NAMALWA (cell line): ENCODE measurements around the gene DNAJC4.
"Not testable (repeated sequence)": the region's sequence is repeated elsewhere in the genome, so short reads cannot be mapped to it uniquely, and the experiment has no call there.

ENCODE experiments used
- DNase-seq: peaks from one replicate; pipeline ENCODE4 v3.0.0-alpha.2; 2015; ENCODE audit warnings: low spot score

Gene DNAJC4

DNA sequence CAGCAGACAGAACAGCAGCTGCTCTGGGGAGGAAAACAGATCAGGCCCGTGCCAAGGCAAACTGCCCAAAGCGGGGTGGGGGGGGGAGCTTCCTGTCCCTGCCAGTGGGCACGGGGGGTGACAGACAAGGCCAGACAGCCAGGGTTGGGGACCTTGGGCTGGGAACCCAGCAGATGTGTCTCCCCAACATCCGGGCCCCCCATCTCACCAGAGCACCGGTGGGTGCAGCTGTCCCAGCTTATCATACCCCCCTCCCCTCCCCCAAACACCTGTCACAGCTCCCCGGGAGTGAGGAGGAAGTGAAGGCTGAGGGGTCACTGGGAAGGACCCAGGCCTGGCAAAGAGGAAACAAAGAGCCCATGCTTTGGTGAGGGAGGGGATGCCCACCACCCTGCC is 15.1 kb downstream of the DNAJC4 start:
- DNase-seq, result peak; percentile 58

DNA sequence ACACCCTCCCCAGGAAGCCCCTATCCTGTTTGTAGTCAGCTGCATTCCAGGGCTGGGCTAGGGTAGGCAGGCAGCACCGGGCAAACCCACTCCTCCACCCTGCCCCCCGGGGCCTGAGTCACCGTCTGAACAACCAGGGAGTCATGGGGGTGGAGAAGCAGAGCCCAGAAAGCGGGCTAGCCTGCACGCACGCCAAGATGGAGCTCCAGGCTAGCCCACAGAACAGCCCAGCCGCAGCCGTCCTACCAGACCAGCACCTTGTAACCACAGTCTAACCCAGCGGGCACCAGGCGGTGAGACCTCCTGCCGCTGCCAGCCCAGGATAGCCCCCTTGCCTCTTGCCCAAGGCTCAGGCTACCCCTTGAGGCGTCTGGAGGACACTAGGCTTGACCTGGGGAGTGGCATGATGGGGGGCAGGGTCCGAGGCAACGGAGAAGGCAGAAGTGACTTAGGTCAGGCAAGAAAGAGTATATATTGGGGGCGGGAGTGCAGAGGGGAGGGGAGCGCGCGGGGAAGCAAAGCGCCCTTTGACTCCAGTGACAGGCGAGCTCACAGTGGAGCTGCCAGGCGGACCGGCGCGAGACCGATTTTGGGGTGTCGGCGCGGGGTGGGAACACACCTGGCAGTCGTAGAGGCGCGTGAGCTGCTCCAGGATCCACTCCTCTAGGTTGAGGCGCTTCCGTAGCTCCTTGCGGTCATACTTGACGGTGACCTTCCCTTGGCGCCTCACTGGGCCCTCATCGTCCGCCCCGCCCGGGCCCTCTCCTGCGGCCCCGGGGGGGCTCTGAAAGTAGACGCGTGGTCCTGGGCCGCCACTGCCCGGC is 15.7 kb downstream of the DNAJC4 start:
- DNase-seq, result peak; percentile 77

DNA sequence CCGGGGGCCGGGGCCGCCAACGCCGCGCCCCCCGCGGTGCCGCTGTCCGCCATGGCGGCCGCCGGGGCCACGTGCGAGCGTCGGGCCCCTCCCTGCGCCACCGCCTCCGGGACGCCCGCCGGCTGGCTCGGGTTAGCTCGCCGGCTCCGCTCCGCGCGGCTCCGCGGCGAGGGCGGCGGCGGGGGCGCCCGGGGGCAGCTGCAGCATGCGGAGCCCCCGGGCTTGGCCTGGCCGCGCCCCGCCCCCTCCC is 16.2 kb downstream of the DNAJC4 start:
- not testable (repeated sequence) for DNase-seq

DNA sequence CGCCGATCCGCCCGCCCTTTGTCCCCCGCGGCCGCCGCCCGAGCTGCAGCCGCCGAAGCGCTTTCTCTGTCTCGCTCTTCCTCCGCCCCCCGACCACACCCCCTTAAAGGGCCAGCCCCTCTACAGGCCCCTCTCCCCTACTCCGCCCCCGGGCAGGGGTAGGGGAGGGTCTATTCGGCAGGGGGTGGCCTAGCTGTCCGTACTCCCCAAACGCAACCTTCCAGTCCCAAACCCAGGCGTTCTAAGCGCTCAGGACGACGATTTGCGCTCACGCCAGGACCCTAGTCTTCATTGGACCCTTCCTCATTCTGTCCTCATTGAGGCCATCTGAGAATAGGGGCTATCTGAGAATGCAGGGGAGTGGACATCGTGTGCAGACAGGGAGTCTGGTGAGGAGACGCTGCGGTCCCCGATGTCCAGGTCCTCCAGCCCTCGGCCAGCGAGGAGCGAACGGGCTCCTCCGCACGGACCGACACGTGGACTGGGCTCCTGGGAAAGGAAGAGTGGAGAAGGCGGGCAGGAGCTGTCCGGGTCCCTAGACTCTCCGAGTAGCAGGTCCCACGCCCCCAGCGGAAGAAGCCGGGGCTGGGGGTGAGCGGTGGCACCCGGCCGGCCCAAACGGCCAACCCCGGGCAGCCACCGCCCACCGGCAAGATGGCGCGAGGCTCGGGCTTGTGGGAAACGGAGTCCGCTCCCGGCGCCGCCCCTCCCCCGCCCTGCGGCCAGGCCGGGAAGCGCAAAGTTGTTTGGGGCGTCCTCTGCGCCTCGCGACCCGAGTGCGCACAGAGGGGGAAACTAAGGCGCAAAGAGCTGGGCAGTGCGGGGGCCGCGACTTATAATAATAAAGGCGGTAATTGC is 16.8 kb downstream of the DNAJC4 start, which contains the start of gene PPP1R14B:
TSS of gene PPP1R14B (minus strand) at position 73 of the 858 bp plus-strand sequence. CDS start 270 bp downstream, outside the sequence.
- peak; percentile 87 for DNase-seq

DNA sequence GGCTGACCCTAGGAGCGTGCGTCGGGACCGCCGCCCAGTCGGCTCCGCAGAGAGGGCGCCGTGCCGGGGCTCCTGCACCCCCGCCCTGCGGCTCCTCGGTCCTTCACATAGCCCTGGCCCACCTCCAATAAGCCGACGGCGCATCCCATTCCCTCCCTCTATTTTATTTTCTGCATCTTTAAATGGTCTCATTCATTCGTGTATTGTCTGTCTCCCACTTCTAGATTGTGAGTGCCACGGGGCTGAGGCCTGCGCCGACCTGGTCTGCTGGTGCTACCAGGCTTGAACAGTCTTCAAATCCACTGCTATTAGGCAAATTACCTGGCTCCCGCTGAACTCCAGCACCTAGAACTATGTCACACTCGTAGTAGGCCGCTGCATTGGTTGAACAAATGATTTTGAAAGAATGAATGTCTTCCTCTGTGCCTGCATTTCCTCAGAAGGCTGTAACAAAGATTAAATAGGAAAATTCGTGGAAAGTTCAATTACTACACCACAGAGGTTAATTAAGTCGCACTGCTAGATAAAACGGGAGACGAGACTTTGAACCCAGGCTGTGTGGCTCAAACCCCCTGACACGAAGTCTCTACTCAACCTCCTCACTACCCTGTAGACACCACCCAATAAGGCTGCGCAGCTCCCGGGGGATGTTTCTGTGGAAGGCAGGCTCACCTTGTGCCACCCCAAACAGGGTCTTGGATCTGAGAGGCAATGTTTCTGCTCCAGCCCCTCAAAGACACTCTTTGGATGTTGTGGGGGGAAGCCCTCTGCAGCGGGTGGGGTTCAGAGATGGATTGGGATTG is 17.6 kb downstream of the DNAJC4 start:
- no peak for DNase-seq

DNA sequence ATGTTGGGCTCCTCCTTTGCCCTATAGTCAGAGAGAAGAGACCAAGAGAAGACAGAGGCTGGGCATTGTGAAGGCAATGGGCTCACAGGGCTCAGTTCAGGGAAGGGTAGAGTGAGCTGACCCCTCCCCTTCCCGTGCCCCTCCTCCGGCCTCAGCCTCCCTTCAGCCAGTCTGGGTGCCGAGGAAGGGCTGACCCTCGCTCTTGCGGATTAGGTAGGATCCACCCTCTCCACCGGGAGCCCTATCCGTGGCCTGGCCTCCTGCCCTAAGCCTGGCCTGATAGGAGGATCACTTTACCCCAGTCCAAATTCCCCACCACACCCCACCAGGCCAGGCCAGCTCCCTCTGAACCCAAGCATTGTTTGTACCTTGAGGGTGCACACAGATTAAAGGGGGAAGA is 18.2 kb downstream of the DNAJC4 start:
- DNase-seq, result no peak

DNA sequence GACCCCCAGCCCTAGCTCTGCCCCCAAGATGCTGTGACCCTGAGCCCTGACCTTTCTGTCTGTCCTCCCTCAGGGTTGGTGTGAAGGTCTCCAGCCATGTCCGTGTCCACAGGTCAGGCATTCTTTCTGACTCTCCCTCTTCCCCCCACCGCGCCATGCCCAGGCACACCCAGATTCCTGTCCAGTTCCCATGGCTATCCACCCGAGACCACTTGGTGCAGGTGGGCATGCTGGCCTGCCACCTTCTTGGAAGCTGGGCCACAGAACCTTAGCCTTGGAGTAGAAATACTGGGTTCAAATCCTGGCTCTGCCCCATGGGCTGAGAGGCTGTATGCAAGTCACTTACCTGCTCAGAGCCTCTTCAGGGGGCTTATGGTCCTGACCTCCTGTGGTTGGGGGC is 18.7 kb downstream of the DNAJC4 start:
- DNase-seq, result no peak

DNA sequence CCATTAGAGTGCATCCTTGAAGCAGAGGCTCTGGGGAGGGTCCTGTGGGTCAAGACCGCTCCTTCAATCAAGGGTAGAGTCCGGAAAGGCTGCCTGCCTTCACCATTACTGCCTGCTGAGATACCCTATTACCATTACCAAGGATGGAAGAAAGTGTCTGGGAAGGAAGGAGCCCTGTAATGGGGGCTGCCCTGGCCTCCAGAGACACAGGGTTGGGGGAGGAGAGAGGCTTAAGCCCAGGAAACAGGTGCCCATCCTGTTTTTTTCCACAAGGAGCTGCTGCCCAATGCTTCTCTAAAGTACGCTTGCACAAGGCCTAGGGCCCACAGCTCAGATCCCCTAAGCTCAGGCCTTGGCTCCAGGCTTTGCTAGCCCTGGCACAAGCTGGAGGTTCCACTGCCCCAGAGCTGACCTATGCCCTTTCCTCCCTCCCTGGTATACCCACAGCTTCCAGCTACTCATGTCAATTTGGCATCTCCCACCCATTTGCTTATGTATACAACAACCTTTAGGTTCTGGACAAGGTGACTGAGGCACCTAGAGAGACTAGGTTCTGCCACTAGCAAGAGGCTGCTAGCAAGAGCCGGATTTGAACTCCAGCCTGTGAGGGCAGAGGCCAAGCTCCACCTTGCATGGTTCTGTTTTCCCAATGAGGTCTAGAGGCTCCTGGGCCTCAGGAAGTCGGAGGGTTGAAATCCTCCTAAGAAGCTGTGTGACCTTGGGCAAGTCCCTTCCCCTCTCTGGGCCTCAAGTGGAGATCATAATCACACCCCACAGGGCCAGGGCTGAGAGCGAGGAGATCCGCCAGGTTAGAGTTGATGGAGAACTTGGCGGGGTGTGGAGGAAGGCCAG is 19.4 kb downstream of the DNAJC4 start:
- no peak for DNase-seq

DNA sequence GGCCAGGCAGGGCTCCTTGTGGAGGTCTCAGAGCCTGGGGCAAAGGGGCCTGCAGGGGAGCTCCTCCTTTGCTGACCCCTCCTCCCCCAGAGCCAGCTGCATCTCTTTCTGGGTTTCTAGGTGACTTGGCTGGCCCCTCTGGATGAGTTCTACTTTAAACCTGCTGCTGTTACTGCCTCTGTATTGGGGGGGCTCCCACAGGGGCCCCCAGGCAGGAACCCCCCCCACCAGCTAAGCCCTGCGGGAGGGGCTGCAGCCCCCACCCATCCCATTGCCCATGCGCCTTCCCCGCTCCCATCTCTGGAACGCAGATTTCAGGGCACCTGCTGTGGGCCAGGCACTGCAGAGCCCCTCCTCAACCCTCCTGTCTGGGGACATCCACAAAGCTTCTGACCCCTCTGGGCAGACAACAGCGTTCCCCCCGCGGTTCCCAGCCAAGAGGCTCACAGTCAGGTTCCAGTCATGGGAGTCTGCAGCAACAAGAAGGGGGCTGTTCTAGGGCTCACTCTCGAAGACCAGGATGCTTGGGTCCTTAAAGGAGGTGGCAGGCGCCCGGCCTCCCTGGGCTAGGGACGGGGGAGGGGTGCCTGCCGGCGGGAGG is 20.2 kb downstream of the DNAJC4 start:
- DNase-seq, result no peak

DNA sequence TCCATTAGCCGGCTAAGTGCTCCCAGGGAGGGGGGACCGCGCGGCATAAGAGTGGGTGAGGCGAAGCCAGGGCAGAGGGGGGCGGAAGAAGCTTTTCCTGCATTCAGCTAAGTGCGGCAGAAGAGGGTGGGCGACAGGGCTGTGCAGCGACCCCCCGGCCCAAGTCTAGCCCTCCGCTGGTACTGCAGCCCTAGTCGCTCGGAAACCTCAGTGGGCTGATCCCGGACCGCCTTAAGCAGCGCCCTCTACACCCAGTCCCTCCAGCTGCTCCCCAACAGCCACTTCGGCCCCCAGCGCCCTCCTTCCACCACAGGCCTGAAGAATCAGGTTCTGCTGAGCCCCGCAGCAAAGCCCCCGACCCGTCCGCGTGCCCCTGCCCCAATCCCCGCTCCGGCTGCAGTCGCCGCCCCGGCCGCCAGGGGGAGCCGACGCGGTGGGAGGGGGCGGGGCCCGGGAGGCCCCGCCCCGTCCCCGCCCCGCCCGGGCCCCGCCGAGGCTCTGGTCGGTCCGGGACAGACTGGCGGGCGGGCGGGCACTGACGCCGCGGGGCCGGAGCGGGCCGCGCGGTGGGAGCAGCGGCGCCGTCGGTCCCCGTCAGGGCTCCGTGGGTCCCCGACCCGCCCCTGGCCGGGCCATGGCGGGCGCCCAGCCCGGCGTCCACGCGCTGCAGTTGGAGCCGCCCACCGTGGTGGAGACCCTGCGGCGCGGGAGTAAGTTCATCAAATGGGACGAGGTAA is 20.8 kb downstream of the DNAJC4 start, which contains the start of gene PLCB3:
TSS of gene PLCB3 (plus strand) at position 515 of the 737 bp plus-strand sequence. CDS start at position 635, 120 bp downstream.
- DNase-seq, result peak; percentile 68

DNA sequence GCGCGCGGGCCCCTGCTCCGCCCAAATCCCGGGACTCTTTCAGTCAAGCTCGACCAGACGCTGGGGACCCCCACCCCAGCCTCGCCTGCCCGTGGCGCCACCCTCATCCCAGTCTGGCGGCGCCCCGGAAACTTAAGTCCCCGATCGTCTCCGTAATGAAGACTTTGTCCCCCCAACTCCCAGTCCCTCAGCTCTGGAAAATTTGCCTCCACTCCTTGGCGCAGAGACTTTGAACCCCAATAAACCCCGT is 21.3 kb downstream of the DNAJC4 start:
- no peak for DNase-seq

DNA sequence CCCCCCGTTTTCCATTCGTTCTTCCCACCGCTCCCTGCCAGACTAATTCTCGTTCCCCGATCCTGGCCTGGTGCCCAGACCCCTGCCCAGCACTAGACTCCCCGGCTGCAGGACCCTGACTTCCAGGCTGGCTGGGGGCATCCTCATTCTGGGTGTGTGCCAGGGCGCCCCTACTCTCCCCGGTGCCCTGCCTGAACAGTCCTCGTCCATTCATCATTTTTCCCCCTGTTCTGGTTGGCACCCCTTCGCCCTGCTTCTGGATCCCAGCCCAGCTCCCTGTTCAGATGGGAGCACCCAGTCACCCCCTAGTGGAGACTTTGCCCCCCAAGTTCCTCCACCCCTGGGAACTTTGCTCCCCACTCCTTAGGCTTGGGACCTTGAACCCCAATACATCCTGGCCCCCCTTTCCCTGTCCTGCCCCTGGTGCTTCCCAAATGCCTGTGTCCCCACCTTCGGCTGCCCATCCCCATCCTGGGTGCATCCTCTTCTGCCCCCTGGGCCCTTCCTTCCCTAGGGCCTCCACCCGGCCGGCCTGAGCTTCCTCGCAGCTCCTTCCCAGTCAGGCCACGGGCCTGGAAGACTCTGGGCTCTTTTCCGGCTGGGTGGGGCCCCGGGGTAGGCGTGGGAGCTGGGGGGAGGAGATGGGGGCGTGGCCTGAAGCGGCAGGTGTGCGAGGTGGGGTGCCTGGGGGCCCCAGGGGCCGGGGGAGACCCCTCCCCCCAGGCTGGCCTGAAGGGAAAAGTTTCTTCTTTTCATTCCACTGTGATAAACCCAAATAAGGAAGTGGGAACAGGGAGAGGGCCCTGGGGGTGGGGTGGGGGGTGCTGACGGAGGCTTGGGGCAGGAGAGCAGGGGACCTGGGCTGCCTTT is 21.9 kb downstream of the DNAJC4 start:
- DNase-seq, result no peak

DNA sequence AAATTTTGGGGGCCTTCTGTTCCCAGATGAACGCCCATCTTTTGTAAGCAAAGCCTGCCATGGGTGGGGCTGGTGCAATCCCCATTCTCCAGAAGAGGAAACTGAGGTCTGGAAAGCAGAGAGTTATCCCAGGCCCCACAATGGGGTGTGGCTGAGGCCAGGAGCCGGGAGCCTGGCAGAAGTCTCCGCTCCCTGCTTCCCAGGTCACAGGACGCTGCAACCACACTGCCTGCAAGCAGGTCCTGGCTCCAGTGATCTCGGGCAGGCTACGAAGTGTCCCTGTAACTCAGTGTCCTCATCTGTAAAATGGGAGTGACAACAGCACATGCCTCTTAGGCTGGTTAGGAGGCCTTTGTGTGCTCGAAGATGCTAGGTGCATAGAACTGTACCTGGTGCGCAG is 22.7 kb downstream of the DNAJC4 start:
- DNase-seq, result no peak

DNA sequence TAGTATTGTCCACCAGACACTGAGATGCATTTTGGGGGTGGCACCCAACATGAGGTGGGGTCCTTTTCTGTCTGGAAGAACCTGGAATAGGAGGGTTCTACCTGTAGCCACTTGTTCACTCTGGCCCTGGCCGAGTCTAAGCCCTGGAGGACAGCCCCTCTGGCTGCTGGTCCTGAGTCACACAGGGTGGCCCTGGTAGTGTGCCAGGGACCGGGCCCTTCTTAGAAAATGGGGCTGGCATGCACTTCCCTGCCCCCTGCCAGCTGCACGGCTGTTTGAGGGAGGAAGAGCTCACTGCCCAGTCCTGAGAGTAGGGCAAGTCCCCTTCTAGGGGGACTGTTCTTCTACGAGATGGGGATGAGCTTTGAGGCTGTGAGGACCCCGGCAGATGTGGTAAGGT is 23.1 kb downstream of the DNAJC4 start:
- DNase-seq, result no peak

DNA sequence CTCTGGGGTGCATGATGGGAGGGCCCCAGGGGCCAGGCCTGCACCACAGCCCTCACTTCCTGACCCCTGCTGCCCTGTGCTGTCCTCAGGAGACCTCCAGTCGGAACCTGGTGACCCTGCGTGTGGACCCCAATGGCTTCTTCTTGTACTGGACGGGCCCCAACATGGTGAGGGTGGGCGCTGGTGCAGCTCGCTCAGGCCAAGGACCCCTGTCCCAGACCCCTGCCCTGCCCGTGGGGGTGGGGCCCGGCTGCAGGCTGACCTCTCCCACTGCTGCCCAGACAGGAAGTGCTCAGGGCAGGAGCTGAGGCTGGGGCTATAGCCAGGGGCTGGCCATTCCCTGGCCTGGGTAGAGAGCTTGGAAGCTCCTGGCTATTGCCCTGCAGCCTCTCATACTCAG is 24.0 kb downstream of the DNAJC4 start:
- DNase-seq, result no peak

DNA sequence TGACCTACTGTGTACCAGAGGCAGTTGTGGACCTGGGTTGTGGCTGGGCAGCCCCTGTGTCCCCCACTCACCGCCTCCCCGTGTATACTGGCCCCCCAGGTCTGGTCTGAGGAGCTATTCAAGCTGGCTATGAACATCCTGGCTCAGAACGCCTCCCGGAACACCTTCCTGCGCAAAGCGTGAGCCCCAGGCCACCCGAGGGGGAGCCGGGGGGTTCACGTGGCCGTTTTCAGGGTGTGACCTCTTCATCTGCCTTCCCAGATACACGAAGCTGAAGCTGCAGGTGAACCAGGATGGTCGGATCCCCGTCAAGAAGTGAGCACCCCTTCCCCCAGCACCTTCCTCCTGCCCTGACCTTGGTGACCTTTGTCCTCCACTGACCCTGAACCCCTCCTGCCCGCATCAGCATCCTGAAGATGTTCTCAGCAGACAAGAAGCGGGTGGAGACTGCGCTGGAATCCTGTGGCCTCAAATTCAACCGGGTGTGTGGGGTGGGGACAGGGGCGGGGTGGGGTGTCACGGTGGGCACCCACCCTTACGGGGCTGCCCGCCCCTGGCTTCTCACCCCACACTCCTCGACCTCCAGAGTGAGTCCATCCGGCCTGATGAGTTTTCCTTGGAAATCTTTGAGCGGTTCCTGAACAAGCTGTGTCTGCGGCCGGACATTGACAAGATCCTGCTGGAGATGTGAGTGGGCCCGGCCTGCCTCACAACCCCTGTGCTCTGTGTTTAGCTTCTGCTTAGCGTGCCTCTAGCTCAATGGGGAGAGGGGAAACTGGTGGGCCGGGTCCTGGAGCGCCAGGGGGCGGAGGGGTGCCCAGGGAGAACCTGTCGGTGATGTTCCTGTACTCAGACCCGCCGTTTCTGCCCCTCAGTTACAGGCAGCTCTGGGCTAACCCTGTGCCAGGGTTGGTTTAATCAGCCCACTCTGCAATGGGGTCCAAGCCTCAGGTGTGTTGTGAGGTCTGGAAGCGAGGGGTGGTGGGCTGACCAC is 25.1 kb downstream of the DNAJC4 start:
- no peak for DNase-seq

DNA sequence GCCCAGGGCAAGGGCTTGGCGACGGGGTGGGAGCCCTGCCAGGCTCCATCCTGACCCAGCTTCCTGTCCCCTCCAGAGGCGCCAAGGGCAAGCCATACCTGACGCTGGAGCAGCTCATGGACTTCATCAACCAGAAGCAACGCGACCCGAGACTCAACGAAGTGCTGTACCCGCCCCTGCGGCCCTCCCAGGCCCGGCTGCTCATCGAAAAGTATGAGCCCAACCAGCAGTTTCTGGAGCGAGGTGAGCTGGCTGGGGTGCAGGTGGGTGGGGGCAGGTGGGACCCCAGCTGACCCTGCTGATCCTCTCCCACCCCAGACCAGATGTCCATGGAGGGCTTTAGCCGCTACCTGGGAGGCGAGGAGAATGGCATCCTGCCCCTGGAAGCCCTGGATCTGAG is 26.0 kb downstream of the DNAJC4 start:
- DNase-seq, result no peak

DNA sequence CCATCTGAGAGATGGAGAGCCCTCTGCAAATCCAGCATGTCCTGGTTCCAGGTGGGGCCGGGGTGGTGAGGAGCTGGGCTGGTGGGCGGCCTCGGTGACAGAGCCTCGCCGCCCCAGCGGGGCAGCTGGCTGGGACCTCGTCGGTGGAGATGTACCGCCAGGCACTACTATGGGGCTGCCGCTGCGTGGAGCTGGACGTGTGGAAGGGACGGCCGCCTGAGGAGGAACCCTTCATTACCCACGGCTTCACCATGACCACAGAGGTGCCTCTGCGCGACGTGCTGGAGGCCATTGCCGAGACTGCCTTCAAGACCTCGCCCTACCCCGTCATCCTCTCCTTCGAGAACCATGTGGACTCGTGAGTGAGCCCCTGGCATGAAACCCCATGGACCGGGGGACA is 28.0 kb downstream of the DNAJC4 start:
- DNase-seq, result no peak
